Endothelial cell of umbilical vein (primary cell): ENCODE results near the gene EIF2B4. TPM values are rescaled to one million over a fixed set of nuclear protein-coding genes. Genes with fewer than 3 reads are reported as not detected.

Source experiments
- BruUV-seq: library from RNA; stranded (reverse); fragments of 400-500 nt; replicated peaks from 2 replicates; lab custom pipeline; 2021; lab: Mats Ljungman, UMichigan
- CTCF ChIA-PET: fragments of 300-600, 350-600 bp; sonication (Branson Sonifier 250); formaldehyde crosslinking; loops from one replicate; lab custom pipeline; 2021; ENCODE audit warnings: antibody characterized with exemption, inconsistent platforms; lab: Charles Lee
- POLR2A ChIA-PET: fragments of 300-600, 350-600 bp; sonication (Branson Sonifier 250); formaldehyde crosslinking; loops from one replicate; lab custom pipeline; 2021; ENCODE audit warnings: antibody characterized with exemption, inconsistent platforms; lab: Charles Lee
- DNase-seq: peaks from one replicate; pipeline ENCODE4 v3.0.0-alpha.2; 2011; ENCODE audit warnings: low read depth, low spot score
- FAIRE-seq: peaks from 2 replicates; lab custom pipeline; 2011; peaks lifted over from hg19 to GRCh38; lab: Jason Lieb, UNC
- H2AFZ ChIP-seq: 2 replicates; pipeline ENCODE4 v1.6.0; 2012; ENCODE audit warnings: low read depth, low read length, control low read depth, inconsistent platforms
- H3K27ac ChIP-seq: 2 replicates; pipeline ENCODE4 v1.5.1; 2011; ENCODE audit warnings: low read depth, mild to moderate bottlenecking, control low read depth, low read length, moderate library complexity; ENCODE audit not compliant: insufficient read depth
- H3K27me3 ChIP-seq, 2 experiments: 2 replicates each; pipeline versions ENCODE4 v1.6.0 to v1.6.1; 2011; ENCODE audit warnings: low read length in 2 of 2, mixed read lengths in 1 of 2; ENCODE audit not compliant: control insufficient read depth in 2 of 2, insufficient read depth in 2 of 2
- H3K36me3 ChIP-seq, 2 experiments: 2 replicates in 1 of 2; 3 replicates in 1 of 2; pipeline ENCODE4 v1.5.1; 2011; ENCODE audit warnings: low read length in 2 of 2, mild to moderate bottlenecking in 1 of 2, moderate library complexity in 1 of 2; ENCODE audit not compliant: control insufficient read depth in 2 of 2, insufficient read depth in 2 of 2; ENCODE audit errors: extremely low read depth in 1 of 2
- H3K4me1 ChIP-seq: 3 replicates; pipeline ENCODE4 v1.5.1; 2011; ENCODE audit warnings: mild to moderate bottlenecking, low read length; ENCODE audit not compliant: control insufficient read depth, insufficient read depth; ENCODE audit errors: extremely low read depth
- H3K4me2 ChIP-seq: 2 replicates; pipeline ENCODE4 v1.6.1; 2011; ENCODE audit warnings: low read length, control low read depth, mixed read lengths; ENCODE audit not compliant: insufficient read depth
- H3K4me3 ChIP-seq, 3 experiments: fragments of 200-600 bp in 1 of 3; sonication (generic), shearing (Covaris generic) in 1 of 3; replicated peaks in 1 of 3; 2 replicates each; pipeline ENCODE4 v1.5.1; 2011 to 2016; ENCODE audit warnings: control low read depth in 3 of 3, low read length in 3 of 3, mild to moderate bottlenecking in 2 of 3, inconsistent platforms in 1 of 3, low read depth in 1 of 3, moderate library complexity in 1 of 3; ENCODE audit not compliant: insufficient read depth in 1 of 3
- H3K79me2 ChIP-seq: 2 replicates; pipeline ENCODE4 v1.6.0; 2012; ENCODE audit warnings: low read length, inconsistent platforms; ENCODE audit not compliant: control insufficient read depth, insufficient read depth
- H3K9ac ChIP-seq: replicated peaks from 2 replicates; pipeline ENCODE3; 2011; ENCODE audit warnings: low read length, control low read depth; ENCODE audit not compliant: insufficient read depth; ENCODE audit errors: extremely low read depth
- H3K9me1 ChIP-seq: replicated peaks from 3 replicates; pipeline ENCODE4 v1.6.0; 2011; ENCODE audit warnings: mild to moderate bottlenecking, low read length; ENCODE audit not compliant: control insufficient read depth, insufficient read depth; ENCODE audit errors: extremely low read depth
- H3K9me3 ChIP-seq: replicated peaks from 2 replicates; pipeline ENCODE4 v1.5.1; 2012; ENCODE audit warnings: low read length, inconsistent platforms; ENCODE audit not compliant: control insufficient read depth, insufficient read depth
- H4K20me1 ChIP-seq: replicated peaks from 2 replicates; pipeline ENCODE3; 2011; ENCODE audit warnings: mild to moderate bottlenecking, low read length; ENCODE audit not compliant: control insufficient read depth, insufficient read depth; ENCODE audit errors: extremely low read depth
- EZH2 ChIP-seq: IDR thresholded peaks from 2 replicates; pipeline ENCODE4 v1.6.1; 2012; ENCODE audit warnings: borderline replicate concordance, low read depth, mild to moderate bottlenecking, moderate library complexity, low read length, inconsistent platforms; ENCODE audit not compliant: severe bottlenecking
- FOS ChIP-seq: IDR thresholded peaks from 2 replicates; pipeline ENCODE4 v1.6.1; 2011; ENCODE audit warnings: mild to moderate bottlenecking, low read length, moderate library complexity, borderline replicate concordance; ENCODE audit not compliant: insufficient read depth
- GATA2 ChIP-seq: IDR thresholded peaks from 2 replicates; pipeline ENCODE4 v1.7.0; 2011; ENCODE audit warnings: low read depth, mild to moderate bottlenecking, moderate library complexity, mixed read lengths, low read length; ENCODE audit not compliant: insufficient read length, insufficient read depth
- JUN ChIP-seq: IDR thresholded peaks from 2 replicates; pipeline ENCODE4 v1.6.1; 2011; ENCODE audit warnings: borderline replicate concordance, low read depth; ENCODE audit not compliant: insufficient read length, insufficient read depth
- MYC ChIP-seq: IDR thresholded peaks from one replicate; pipeline ENCODE4 v1.6.1; 2011; ENCODE audit warnings: mild to moderate bottlenecking, low read depth, low read length
- POLR2A ChIP-seq: IDR thresholded peaks from 2 replicates; pipeline ENCODE4 v1.6.1; 2012; ENCODE audit warnings: low read depth, mild to moderate bottlenecking, control low read depth, low read length
- POLR2AphosphoS5 ChIP-seq: IDR thresholded peaks from 2 replicates; pipeline ENCODE4 v1.6.1; 2012; ENCODE audit warnings: low read depth, mild to moderate bottlenecking, control low read depth, low read length, moderate library complexity; ENCODE audit not compliant: insufficient read depth
- dilution Hi-C: fragments of 300-500 bp; cut with MboI; formaldehyde crosslinking; loops from one replicate; pipeline ENCODE4 v1.15.0; 2019; ENCODE audit warnings: low sequenced_read_pairs; ENCODE audit not compliant: extremely low pct_ligation_motif_present
- intact Hi-C: fragments of 100-400 bp; cut with micrococcal nuclease; formaldehyde crosslinking; loops from one replicate; pipeline ENCODE4 v1.10.0; 2022
- polyA plus RNA-seq, 4 experiments: library from polyadenylated mRNA; depleted of rRNA in 3 of 4; stranded (reverse) in 3 of 4; unstranded in 1 of 4; fragments of >200 nt; gene quantifications; 2 replicates each; pipeline versions ENCODE4 v1.2.1 to v1.2.3, GENCODE V29; 2011 to 2012; ENCODE audit warnings: missing spikeins in 1 of 4
- total RNA-seq: library from RNA; stranded (reverse); gene quantifications from 2 replicates; pipeline ENCODE4 v1.2.3, GENCODE V29; 2021
- TF ChIP-seq, protein P1 (sequence below), 2 donors: IDR thresholded peaks; 1 replicate in 1 of 2; 2 replicates in 1 of 2; pipeline ENCODE4 v1.5.1; 2011; ENCODE audit warnings: low read length in 2 of 2, mild to moderate bottlenecking in 2 of 2, moderate library complexity in 2 of 2, control low read depth in 1 of 2, inconsistent platforms in 1 of 2, low read depth in 1 of 2; ENCODE audit not compliant: insufficient read depth in 1 of 2; ENCODE audit errors: extremely low read depth in 1 of 2
- TF ChIP-seq, protein P2 (sequence below): IDR thresholded peaks from 2 replicates; pipeline ENCODE4 v1.6.1; 2011; ENCODE audit not compliant: insufficient read depth, insufficient read length

EIF2B4 gene
- total and polyA plus RNA-seq, 2 donors (not counting 3 experiments of a cell fraction or from before 2014, with no cell fraction given), result 43.7 to 63.2 TPM

DNA sequence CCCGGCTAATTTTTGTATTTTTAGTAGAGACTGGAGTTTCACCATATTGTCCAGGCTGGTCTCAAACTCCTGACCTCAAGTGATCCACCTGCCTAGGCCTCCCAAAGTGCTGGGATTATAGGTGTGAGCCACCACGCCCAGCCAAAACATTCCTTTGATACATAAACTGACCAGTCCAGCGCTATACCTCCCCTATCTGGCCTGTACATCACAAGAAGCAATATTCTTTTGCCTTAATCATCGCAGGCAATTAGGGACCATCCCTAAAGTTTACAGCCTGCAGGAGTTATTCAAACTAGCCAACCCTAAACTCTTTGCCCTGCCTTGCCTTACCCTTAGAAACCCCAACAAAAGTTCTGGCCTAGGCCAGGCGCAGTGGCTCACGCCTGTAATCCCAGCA is 46.0 kb upstream of the EIF2B4 start:
- Histone ChIP-seq H3K36me3 (no peaks in the 10 kb centered on the region), H3K9ac (no peak overlapping the region), H3K4me2 (no peak overlapping the region), H3K9me3 (no peaks in the 10 kb centered on the region), H3K9me1 (no peaks in the 10 kb centered on the region), H3K4me3 (no peak overlapping the region), H3K27me3 (peaks cover 1 to 5% of the 10 kb centered on the region in 2 experiments), H2AFZ (no peak overlapping the region), H3K27ac (no peak overlapping the region), H3K4me1 (no peaks in the 10 kb centered on the region), H4K20me1 (no peaks in the 10 kb centered on the region), H3K79me2 (no peaks in the 10 kb centered on the region)
- TF ChIP-seq POLR2AphosphoS5 (no peak), MYC (no peak), EZH2 (no peak), GATA2 (no peak), POLR2A (no peak), FOS (no peak), JUN (no peak)
- TF ChIP-seq, protein P1, sequence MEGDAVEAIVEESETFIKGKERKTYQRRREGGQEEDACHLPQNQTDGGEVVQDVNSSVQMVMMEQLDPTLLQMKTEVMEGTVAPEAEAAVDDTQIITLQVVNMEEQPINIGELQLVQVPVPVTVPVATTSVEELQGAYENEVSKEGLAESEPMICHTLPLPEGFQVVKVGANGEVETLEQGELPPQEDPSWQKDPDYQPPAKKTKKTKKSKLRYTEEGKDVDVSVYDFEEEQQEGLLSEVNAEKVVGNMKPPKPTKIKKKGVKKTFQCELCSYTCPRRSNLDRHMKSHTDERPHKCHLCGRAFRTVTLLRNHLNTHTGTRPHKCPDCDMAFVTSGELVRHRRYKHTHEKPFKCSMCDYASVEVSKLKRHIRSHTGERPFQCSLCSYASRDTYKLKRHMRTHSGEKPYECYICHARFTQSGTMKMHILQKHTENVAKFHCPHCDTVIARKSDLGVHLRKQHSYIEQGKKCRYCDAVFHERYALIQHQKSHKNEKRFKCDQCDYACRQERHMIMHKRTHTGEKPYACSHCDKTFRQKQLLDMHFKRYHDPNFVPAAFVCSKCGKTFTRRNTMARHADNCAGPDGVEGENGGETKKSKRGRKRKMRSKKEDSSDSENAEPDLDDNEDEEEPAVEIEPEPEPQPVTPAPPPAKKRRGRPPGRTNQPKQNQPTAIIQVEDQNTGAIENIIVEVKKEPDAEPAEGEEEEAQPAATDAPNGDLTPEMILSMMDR (IDR thresholded peaks at IDR 0.05; ENCODE audit: extremely low read depth in 1 of 2, insufficient read depth in 1 of 2, low read depth in 1 of 2, low read length in 2 of 2), result no peak
- TF ChIP-seq, protein P2, sequence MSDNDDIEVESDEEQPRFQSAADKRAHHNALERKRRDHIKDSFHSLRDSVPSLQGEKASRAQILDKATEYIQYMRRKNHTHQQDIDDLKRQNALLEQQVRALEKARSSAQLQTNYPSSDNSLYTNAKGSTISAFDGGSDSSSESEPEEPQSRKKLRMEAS, result no peak
- dilution Hi-C loops, result no loop called here
- ChIA-PET POLR2A (no interaction called here), CTCF (no interaction called here)
- BruUV-seq, result no TSS peak
- no peak for FAIRE-seq
- no peak for DNase-seq
- intact Hi-C loops, result no loop called here
